K562 (cell line): ENCODE data around the gene TRAPPC2L. TPM values are rescaled to one million over a fixed set of nuclear protein-coding genes. Genes with fewer than 3 reads are reported as not detected.

Source experiments
- ETV1 ChIP-seq: fragments of 450-650 bp; conservative IDR thresholded peaks from 2 replicates; pipeline ENCODE4 v1.6.1; 2016; ENCODE audit warnings: missing genetic modification characterization, control low read depth, low read depth, missing compliant biosample characterization
- GABPB1 ChIP-seq: sonication (generic); formaldehyde crosslinking; IDR thresholded peaks from 2 replicates; pipeline ENCODE4 v1.8.0; 2022; ENCODE audit warnings: mild to moderate bottlenecking, missing genetic modification reagents
- HNRNPLL ChIP-seq: fragments of 200-400 bp; formaldehyde crosslinking; IDR thresholded peaks from 2 replicates; pipeline ENCODE4 v1.6.1; 2017; ENCODE audit warnings: low read length, low read depth, mild to moderate bottlenecking; ENCODE audit not compliant: poor library complexity, severe bottlenecking
- JUND ChIP-seq, 2 experiments: IDR thresholded peaks; 2 replicates in 1 of 2; 3 replicates in 1 of 2; pipeline ENCODE4 v1.6.1; 2011; ENCODE audit warnings: borderline replicate concordance in 2 of 2, low read depth in 2 of 2, low read length in 2 of 2, improper control_type of control experiment in 1 of 2, missing biosample characterization in 1 of 2, missing genetic modification characterization in 1 of 2, missing genetic modification reagents in 1 of 2
- RFX7 ChIP-seq: fragments of 250-450 bp; sonication (Bioruptor Pico); IDR thresholded peaks from 2 replicates; pipeline ENCODE4 v1.5.1; 2021; ENCODE audit warnings: mild to moderate bottlenecking
- SAFB2 ChIP-seq: fragments of 200-400 bp; formaldehyde crosslinking; IDR thresholded peaks from 2 replicates; pipeline ENCODE4 v1.6.1; 2018; ENCODE audit warnings: borderline replicate concordance, low read length, low read depth, moderate library complexity; ENCODE audit not compliant: severe bottlenecking
- SIRT6 ChIP-seq: IDR thresholded peaks from one replicate; pipeline ENCODE4 v1.6.1; 2012; ENCODE audit warnings: low read depth, mild to moderate bottlenecking, control low read depth, inconsistent platforms, low read length, moderate library complexity
- SMARCE1 ChIP-seq: fragments of 450-650 bp; IDR thresholded peaks from 2 replicates; pipeline ENCODE4 v1.7.1; 2016; ENCODE audit warnings: mild to moderate bottlenecking
- ZBTB7A ChIP-seq: IDR thresholded peaks from 2 replicates; pipeline ENCODE4 v1.6.1; 2011; ENCODE audit warnings: low read depth, mild to moderate bottlenecking, low read length, moderate library complexity, borderline replicate concordance; ENCODE audit not compliant: control insufficient read depth
- ZFP30 ChIP-seq: fragments of 250-450 bp; sonication (Bioruptor Pico); IDR thresholded peaks from 2 replicates; pipeline ENCODE4 v1.8.0; 2022; ENCODE audit warnings: moderate library complexity, mild to moderate bottlenecking, inconsistent platforms, borderline replicate concordance
- ZNF239 ChIP-seq: fragments of 250-450 bp; sonication (Bioruptor Pico); IDR thresholded peaks from 2 replicates; pipeline ENCODE4 v1.4.0; 2020; ENCODE audit warnings: mild to moderate bottlenecking
- ZNF274 ChIP-seq: IDR thresholded peaks from 2 replicates; pipeline ENCODE4 v1.6.1; 2011; ENCODE audit warnings: low read depth, mild to moderate bottlenecking, low read length, moderate library complexity, borderline replicate concordance
- ZNF324 ChIP-seq: fragments of 250-450 bp; sonication (Bioruptor Pico); IDR thresholded peaks from 2 replicates; pipeline ENCODE4 v1.4.0; 2020; ENCODE audit warnings: mild to moderate bottlenecking
- polyA plus RNA-seq, 8 experiments: library from polyadenylated mRNA; depleted of rRNA in 4 of 8; stranded (reverse) in 5 of 8; unstranded in 3 of 8; fragments of >200 nt; fragmentation: Nextera tagmentation in 2 of 8; fragmentation: Illumina TruSeq in 1 of 8; extraction: Ambion mirVana in 2 of 8; extraction: Trizol in 1 of 8; gene quantifications; 2 replicates each; pipeline versions ENCODE4 v1.2.1 to v1.2.3, GENCODE V29; 2011 to 2014; ENCODE audit warnings: inconsistent platforms in 1 of 8, missing spikeins in 1 of 8
- total RNA-seq, 7 experiments: library from RNA; depleted of rRNA in 6 of 7; stranded (reverse); fragments of >200 nt in 6 of 7; fragmentation: Illumina TruSeq in 2 of 7; extraction: Trizol in 2 of 7; gene quantifications; 2 replicates each; pipeline versions ENCODE4 v1.2.1 to v1.2.3, GENCODE V29; 2011 to 2021; ENCODE audit warnings: low replicate concordance in 1 of 7
- TF ChIP-seq, protein P1 (sequence below), 2 experiments: fragments of 450-650 bp; formaldehyde crosslinking in 1 of 2; IDR thresholded peaks; 2 replicates each; pipeline versions ENCODE4 v1.4.0 to v1.6.1; 2014 to 2020; ENCODE audit warnings: mild to moderate bottlenecking in 2 of 2, borderline replicate concordance in 1 of 2, low read depth in 1 of 2
- TF ChIP-seq, protein P2 (sequence below): fragments of 250-450 bp; sonication (Bioruptor Pico); IDR thresholded peaks from 2 replicates; pipeline ENCODE4 v1.9.0; 2021; ENCODE audit warnings: mild to moderate bottlenecking
- TF ChIP-seq, protein P3 (sequence below): fragments of 250-450 bp; sonication (Bioruptor Pico); IDR thresholded peaks from 2 replicates; pipeline ENCODE4 v1.9.0; 2021; ENCODE audit warnings: mild to moderate bottlenecking, inconsistent platforms

The TRAPPC2L gene
- total and polyA plus RNA-seq, 9 of the 15 experiments (the other 6 are each of a cell fraction or from before 2014, with no cell fraction given): 60.4 to 398 (median 97.5) TPM

- TF ChIP-seq, protein P1, sequence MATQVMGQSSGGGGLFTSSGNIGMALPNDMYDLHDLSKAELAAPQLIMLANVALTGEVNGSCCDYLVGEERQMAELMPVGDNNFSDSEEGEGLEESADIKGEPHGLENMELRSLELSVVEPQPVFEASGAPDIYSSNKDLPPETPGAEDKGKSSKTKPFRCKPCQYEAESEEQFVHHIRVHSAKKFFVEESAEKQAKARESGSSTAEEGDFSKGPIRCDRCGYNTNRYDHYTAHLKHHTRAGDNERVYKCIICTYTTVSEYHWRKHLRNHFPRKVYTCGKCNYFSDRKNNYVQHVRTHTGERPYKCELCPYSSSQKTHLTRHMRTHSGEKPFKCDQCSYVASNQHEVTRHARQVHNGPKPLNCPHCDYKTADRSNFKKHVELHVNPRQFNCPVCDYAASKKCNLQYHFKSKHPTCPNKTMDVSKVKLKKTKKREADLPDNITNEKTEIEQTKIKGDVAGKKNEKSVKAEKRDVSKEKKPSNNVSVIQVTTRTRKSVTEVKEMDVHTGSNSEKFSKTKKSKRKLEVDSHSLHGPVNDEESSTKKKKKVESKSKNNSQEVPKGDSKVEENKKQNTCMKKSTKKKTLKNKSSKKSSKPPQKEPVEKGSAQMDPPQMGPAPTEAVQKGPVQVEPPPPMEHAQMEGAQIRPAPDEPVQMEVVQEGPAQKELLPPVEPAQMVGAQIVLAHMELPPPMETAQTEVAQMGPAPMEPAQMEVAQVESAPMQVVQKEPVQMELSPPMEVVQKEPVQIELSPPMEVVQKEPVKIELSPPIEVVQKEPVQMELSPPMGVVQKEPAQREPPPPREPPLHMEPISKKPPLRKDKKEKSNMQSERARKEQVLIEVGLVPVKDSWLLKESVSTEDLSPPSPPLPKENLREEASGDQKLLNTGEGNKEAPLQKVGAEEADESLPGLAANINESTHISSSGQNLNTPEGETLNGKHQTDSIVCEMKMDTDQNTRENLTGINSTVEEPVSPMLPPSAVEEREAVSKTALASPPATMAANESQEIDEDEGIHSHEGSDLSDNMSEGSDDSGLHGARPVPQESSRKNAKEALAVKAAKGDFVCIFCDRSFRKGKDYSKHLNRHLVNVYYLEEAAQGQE (IDR thresholded peaks at IDR 0.05; ENCODE audit: borderline replicate concordance): no peak
- TF ChIP-seq, protein P1 (CRISPR knock-in tag; IDR thresholded peaks at IDR 0.05; ENCODE audit: low read depth): no peak
- TF ChIP-seq ZNF324 (CRISPR knock-in tag) (no peak), ETV1 (tag) (peak; percentile 12), ZFP30 (no peak), HNRNPLL (no peak), ZNF274 (no peak), JUND (IDR thresholded peaks at IDR 0.05; ENCODE audit: borderline replicate concordance, low read depth, low read length) (no peak), JUND (tag; IDR thresholded peaks at IDR 0.05; ENCODE audit: borderline replicate concordance, low read depth, low read length) (no peak), SAFB2 (no peak), ZNF239 (no peak), SIRT6 (no peak), RFX7 (CRISPR knock-in tag) (no peak), GABPB1 (no peak), SMARCE1 (0 out of 2 replicates have a peak, but pooled peaks have one; percentile 27), ZBTB7A (peak; percentile 70; the same call in 1 of the 2 replicates)
- TF ChIP-seq, protein P2, sequence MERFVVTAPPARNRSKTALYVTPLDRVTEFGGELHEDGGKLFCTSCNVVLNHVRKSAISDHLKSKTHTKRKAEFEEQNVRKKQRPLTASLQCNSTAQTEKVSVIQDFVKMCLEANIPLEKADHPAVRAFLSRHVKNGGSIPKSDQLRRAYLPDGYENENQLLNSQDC (CRISPR knock-in tag): no peak
- TF ChIP-seq, protein P3, sequence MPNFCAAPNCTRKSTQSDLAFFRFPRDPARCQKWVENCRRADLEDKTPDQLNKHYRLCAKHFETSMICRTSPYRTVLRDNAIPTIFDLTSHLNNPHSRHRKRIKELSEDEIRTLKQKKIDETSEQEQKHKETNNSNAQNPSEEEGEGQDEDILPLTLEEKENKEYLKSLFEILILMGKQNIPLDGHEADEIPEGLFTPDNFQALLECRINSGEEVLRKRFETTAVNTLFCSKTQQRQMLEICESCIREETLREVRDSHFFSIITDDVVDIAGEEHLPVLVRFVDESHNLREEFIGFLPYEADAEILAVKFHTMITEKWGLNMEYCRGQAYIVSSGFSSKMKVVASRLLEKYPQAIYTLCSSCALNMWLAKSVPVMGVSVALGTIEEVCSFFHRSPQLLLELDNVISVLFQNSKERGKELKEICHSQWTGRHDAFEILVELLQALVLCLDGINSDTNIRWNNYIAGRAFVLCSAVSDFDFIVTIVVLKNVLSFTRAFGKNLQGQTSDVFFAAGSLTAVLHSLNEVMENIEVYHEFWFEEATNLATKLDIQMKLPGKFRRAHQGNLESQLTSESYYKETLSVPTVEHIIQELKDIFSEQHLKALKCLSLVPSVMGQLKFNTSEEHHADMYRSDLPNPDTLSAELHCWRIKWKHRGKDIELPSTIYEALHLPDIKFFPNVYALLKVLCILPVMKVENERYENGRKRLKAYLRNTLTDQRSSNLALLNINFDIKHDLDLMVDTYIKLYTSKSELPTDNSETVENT (CRISPR knock-in tag): 0 out of 2 replicates have a peak, but pooled peaks have one; percentile 39
Measured at GRCh38 chr16:88812513-88813268, 44.2 kb upstream of the TRAPPC2L start (continued).
